ENCODE results near the gene GTF2E1.

GRCh38 chr3:120741837-120742197, 727 bp upstream of the GTF2E1 start:
- TF ChIP-seq POLR2A (IDR thresholded peaks at IDR 0.05; ENCODE audit: low read depth, low read length) (no peak), POLR2AphosphoS5 (IDR thresholded peaks at IDR 0.05; ENCODE audit: low read depth, low read length) (no peak; the same call in 1 of the 2 replicates)

All from GM12892 (cell line).